Skeletal muscle satellite cell (primary cell): Measurements from ENCODE around the gene IFI6.

Experiments
- H3K27me3 ChIP-seq: 2 replicates; pipeline ENCODE4 v1.7.0; 2013; ENCODE audit warnings: low read length; ENCODE audit not compliant: control insufficient read depth, insufficient read depth
- H3K36me3 ChIP-seq: 2 replicates; pipeline ENCODE4 v1.7.0; 2013; ENCODE audit warnings: mild to moderate bottlenecking, control low read depth, low read length; ENCODE audit not compliant: insufficient read depth
- H3K4me1 ChIP-seq: 2 replicates; pipeline ENCODE4 v1.7.0; 2013; ENCODE audit warnings: low read length; ENCODE audit not compliant: control insufficient read depth, insufficient read depth
- H3K4me2 ChIP-seq: 2 replicates; pipeline ENCODE4 v1.7.0; 2013; ENCODE audit warnings: mild to moderate bottlenecking, low read length
- H3K4me3 ChIP-seq: 2 replicates; pipeline ENCODE4 v1.7.0; 2013; ENCODE audit warnings: low read length
- H3K9ac ChIP-seq: 2 replicates; pipeline ENCODE4 v1.7.0; 2013; ENCODE audit warnings: mild to moderate bottlenecking, low read depth, low read length, moderate library complexity
- H3K9me3 ChIP-seq: replicated peaks from 2 replicates; pipeline ENCODE4 v1.7.0; 2013; ENCODE audit warnings: mild to moderate bottlenecking, control low read depth, low read length

The IFI6 gene

GRCh38 chr1:27659497-27660299 is 12.3 kb downstream of the IFI6 start:
- Histone ChIP-seq H3K4me1 (peaks cover 28% of the 10 kb centered on the region), H3K9me3 (no peaks in the 10 kb centered on the region), H3K36me3 (no peaks in the 10 kb centered on the region), H3K27me3 (no peaks in the 10 kb centered on the region), H3K4me2 (peak overlapping the region; percentile 82), H3K9ac (peak overlapping the region; percentile 37), H3K4me3 (peak overlapping the region; percentile 66)

- peak overlapping the region; percentile 37 for H3K9ac ChIP-seq
- H3K4me1 ChIP-seq = peaks cover 28% of the 10 kb centered on the region
- H3K36me3 ChIP-seq = no peaks in the 10 kb centered on the region
- H3K4me3 ChIP-seq = peak overlapping the region; percentile 66
- no peaks in the 10 kb centered on the region for H3K9me3 ChIP-seq
- H3K27me3 ChIP-seq = no peaks in the 10 kb centered on the region
- H3K4me2 ChIP-seq = peak overlapping the region; percentile 48
Observed at GRCh38 chr1:27658951-27659496, 13.0 kb downstream of the IFI6 start.

- H3K9ac ChIP-seq = no peak overlapping the region
- H3K4me2 ChIP-seq = no peak overlapping the region
- H3K4me1 ChIP-seq = peaks cover 24% of the 10 kb centered on the region
- H3K4me3 ChIP-seq = no peak overlapping the region
- no peaks in the 10 kb centered on the region for H3K27me3 ChIP-seq
- no peaks in the 10 kb centered on the region for H3K36me3 ChIP-seq
- no peaks in the 10 kb centered on the region for H3K9me3 ChIP-seq
Observed at GRCh38 chr1:27656157-27656893, 15.7 kb downstream of the IFI6 start.

GRCh38 chr1:27655151-27655937 is 16.6 kb downstream of the IFI6 start:
- Histone ChIP-seq H3K9ac (no peak overlapping the region), H3K4me3 (no peak overlapping the region), H3K4me1 (peaks cover 32% of the 10 kb centered on the region)

GRCh38 chr1:27652111-27652864 is 19.7 kb downstream of the IFI6 start:
- no peaks in the 10 kb centered on the region for H3K36me3 ChIP-seq
- H3K9ac ChIP-seq = no peak overlapping the region
- H3K27me3 ChIP-seq = no peaks in the 10 kb centered on the region
- H3K4me1 ChIP-seq = peaks cover 21% of the 10 kb centered on the region
- no peak overlapping the region for H3K4me3 ChIP-seq
- H3K4me2 ChIP-seq = no peak overlapping the region
- H3K9me3 ChIP-seq = no peaks in the 10 kb centered on the region

More at GRCh38 chr1:27655151-27655937, 16.6 kb downstream of the IFI6 start:
- Histone ChIP-seq H3K4me2 (no peak overlapping the region), H3K27me3 (no peaks in the 10 kb centered on the region), H3K36me3 (no peaks in the 10 kb centered on the region), H3K9me3 (no peaks in the 10 kb centered on the region)

- Histone ChIP-seq H3K27me3 (no peaks in the 10 kb centered on the region), H3K36me3 (no peaks in the 10 kb centered on the region), H3K9me3 (no peaks in the 10 kb centered on the region), H3K4me3 (no peak overlapping the region), H3K9ac (no peak overlapping the region), H3K4me2 (no peak overlapping the region), H3K4me1 (peaks cover 13% of the 10 kb centered on the region)
Observed at GRCh38 chr1:27650539-27651175, 21.3 kb downstream of the IFI6 start.

- Histone ChIP-seq H3K9ac (no peak overlapping the region), H3K27me3 (no peaks in the 10 kb centered on the region), H3K4me1 (peaks cover 11% of the 10 kb centered on the region), H3K36me3 (no peaks in the 10 kb centered on the region), H3K4me3 (no peak overlapping the region), H3K4me2 (no peak overlapping the region), H3K9me3 (no peaks in the 10 kb centered on the region)
Observed at GRCh38 chr1:27650171-27650538, 21.8 kb downstream of the IFI6 start.

- Histone ChIP-seq H3K27me3 (no peaks in the 10 kb centered on the region), H3K9me3 (no peaks in the 10 kb centered on the region), H3K9ac (no peak overlapping the region), H3K4me1 (peaks cover 11% of the 10 kb centered on the region), H3K4me2 (no peak overlapping the region), H3K36me3 (no peaks in the 10 kb centered on the region), H3K4me3 (no peak overlapping the region)
Observed at GRCh38 chr1:27649306-27649635, 22.7 kb downstream of the IFI6 start.

GRCh38 chr1:27648602-27649305 is 23.2 kb downstream of the IFI6 start:
- H3K4me2 ChIP-seq = no peak overlapping the region
- no peaks in the 10 kb centered on the region for H3K27me3 ChIP-seq
- H3K4me3 ChIP-seq = no peak overlapping the region
- H3K36me3 ChIP-seq = no peaks in the 10 kb centered on the region
- no peaks in the 10 kb centered on the region for H3K9me3 ChIP-seq
- peaks cover 11% of the 10 kb centered on the region for H3K4me1 ChIP-seq
- H3K9ac ChIP-seq = no peak overlapping the region

GRCh38 chr1:27647328-27647727 is 24.7 kb downstream of the IFI6 start:
- Histone ChIP-seq H3K4me3 (no peak overlapping the region), H3K36me3 (no peaks in the 10 kb centered on the region), H3K4me2 (no peak overlapping the region), H3K4me1 (peaks cover 11% of the 10 kb centered on the region), H3K9me3 (no peaks in the 10 kb centered on the region), H3K27me3 (no peaks in the 10 kb centered on the region), H3K9ac (no peak overlapping the region)
